H1 (cell line): ENCODE data around the gene PPP2R5B. TPM values are rescaled to one million over a fixed set of nuclear protein-coding genes. Genes with fewer than 3 reads are reported as not detected.

Experiments used
- CTCF ChIA-PET: fragments of 300-600 bp; sonication (Branson Sonifier 250); formaldehyde crosslinking; loops from one replicate; lab custom pipeline; 2021; ENCODE audit not compliant: partially characterized antibody; lab: Charles Lee
- POLR2A ChIA-PET: fragments of 300-600 bp; sonication (Branson Sonifier 250); formaldehyde crosslinking; loops from one replicate; lab custom pipeline; 2021; ENCODE audit warnings: inconsistent platforms; ENCODE audit not compliant: partially characterized antibody; lab: Charles Lee
- DNase-seq, 2 experiments: peaks; one replicate each; pipeline versions ENCODE4 v3.0.0 to v3.0.0-alpha.2; 2010 to 2022; ENCODE audit warnings: low spot score in 2 of 2, low read depth in 1 of 2, mixed read lengths in 1 of 2
- FAIRE-seq: peaks from 2 replicates; lab custom pipeline; 2011; peaks lifted over from hg19 to GRCh38; lab: Jason Lieb, UNC
- H2AFZ ChIP-seq: 2 replicates; pipeline ENCODE4 v1.8.1; 2012; ENCODE audit warnings: low read length, inconsistent platforms
- H2AK5ac ChIP-seq: 2 replicates; pipeline ENCODE4 v1.6.1; 2013; ENCODE audit warnings: low read depth, low read length
- H2BK120ac ChIP-seq: replicated peaks from 2 replicates; pipeline ENCODE3; 2013; ENCODE audit warnings: low read depth, low read length, inconsistent platforms
- H2BK12ac ChIP-seq: 2 replicates; pipeline ENCODE4 v1.6.1; 2013; ENCODE audit warnings: low read depth, low read length
- H2BK15ac ChIP-seq: 2 replicates; pipeline ENCODE4 v1.6.1; 2013; ENCODE audit warnings: low read length
- H2BK20ac ChIP-seq: 2 replicates; pipeline ENCODE4 v1.6.1; 2013; ENCODE audit warnings: low read length
- H2BK5ac ChIP-seq: 2 replicates; pipeline ENCODE4 v1.6.1; 2013; ENCODE audit warnings: low read depth, low read length
- H3K14ac ChIP-seq: 2 replicates; pipeline ENCODE4 v1.6.1; 2013; ENCODE audit warnings: inconsistent platforms; ENCODE audit not compliant: insufficient read length
- H3K18ac ChIP-seq: 2 replicates; pipeline ENCODE4 v1.6.1; 2013; ENCODE audit warnings: low read length; ENCODE audit errors: extremely low read depth
- H3K23ac ChIP-seq: 2 replicates; pipeline ENCODE4 v1.6.1; 2013; ENCODE audit warnings: inconsistent platforms; ENCODE audit not compliant: insufficient read length
- H3K23me2 ChIP-seq: 2 replicates; pipeline ENCODE4 v1.6.1; 2013; ENCODE audit warnings: low read depth, low read length
- H3K27ac ChIP-seq: 2 replicates; pipeline ENCODE4 v1.6.1; 2011; ENCODE audit warnings: low read depth, low read length, inconsistent platforms
- H3K27me3 ChIP-seq, 4 experiments: replicated peaks in 1 of 4; 1 replicate in 1 of 4; 2 replicates in 3 of 4; pipeline versions ENCODE4 v1.6.1 to v1.8.1; 2011 to 2013; ENCODE audit warnings: low read length in 3 of 4, mild to moderate bottlenecking in 3 of 4, inconsistent platforms in 2 of 4, mixed read lengths in 2 of 4, moderate library complexity in 1 of 4; ENCODE audit not compliant: control insufficient read depth in 3 of 4, insufficient read depth in 3 of 4; ENCODE audit errors: extremely low read depth in 1 of 4
- H3K36me3 ChIP-seq, 4 experiments: 2 replicates each; pipeline versions ENCODE4 v1.6.1 to v1.8.1; 2011 to 2013; ENCODE audit warnings: mild to moderate bottlenecking in 4 of 4, low read length in 3 of 4, moderate library complexity in 2 of 4, control low read depth in 1 of 4, inconsistent platforms in 1 of 4; ENCODE audit not compliant: insufficient read depth in 4 of 4, control insufficient read depth in 2 of 4
- H3K4ac ChIP-seq: replicated peaks from 2 replicates; pipeline ENCODE3; 2013; ENCODE audit warnings: low read length, low read depth, mixed read lengths, inconsistent platforms; ENCODE audit not compliant: insufficient read length
- H3K4me1 ChIP-seq, 4 experiments: replicated peaks in 1 of 4; 1 replicate in 1 of 4; 2 replicates in 3 of 4; pipeline versions ENCODE4 v1.6.1 to v1.8.1; 2011 to 2013; ENCODE audit warnings: low read length in 3 of 4, inconsistent platforms in 2 of 4, mixed read lengths in 1 of 4; ENCODE audit not compliant: insufficient read depth in 4 of 4, control insufficient read depth in 3 of 4
- H3K4me2 ChIP-seq, 2 experiments: 2 replicates each; pipeline versions ENCODE4 v1.6.1 to v1.8.1; 2011 to 2013; ENCODE audit warnings: low read depth in 2 of 2, low read length in 2 of 2, control low read depth in 1 of 2, inconsistent platforms in 1 of 2, mild to moderate bottlenecking in 1 of 2; ENCODE audit not compliant: insufficient read depth in 1 of 2
- H3K4me3 ChIP-seq, 4 experiments: fragments of 200-600, 300-600 bp in 1 of 4; sonication (generic), shearing (Covaris generic), sonication (Bioruptor Twin) in 1 of 4; 2 replicates each; pipeline versions ENCODE4 v1.5.1 to v1.8.1; 2011 to 2016; ENCODE audit warnings: low read length in 4 of 4, low read depth in 3 of 4, control low read depth in 2 of 4, inconsistent platforms in 2 of 4, mild to moderate bottlenecking in 2 of 4, mixed read lengths in 1 of 4, moderate library complexity in 1 of 4; ENCODE audit not compliant: insufficient read depth in 2 of 4; ENCODE audit errors: extremely low read depth in 1 of 4
- H3K56ac ChIP-seq: replicated peaks from 2 replicates; pipeline ENCODE3; 2013; ENCODE audit warnings: low read depth, mild to moderate bottlenecking, mixed read lengths, low read length, inconsistent platforms; ENCODE audit not compliant: insufficient read length
- H3K79me1 ChIP-seq: 2 replicates; pipeline ENCODE4 v1.6.1; 2013; ENCODE audit warnings: low read depth, low read length, control low read depth
- H3K79me2 ChIP-seq, 2 experiments: 2 replicates each; pipeline versions ENCODE4 v1.6.1 to v1.8.1; 2012 to 2013; ENCODE audit warnings: low read length in 2 of 2, mild to moderate bottlenecking in 2 of 2, inconsistent platforms in 1 of 2; ENCODE audit not compliant: insufficient read depth in 2 of 2, control insufficient read depth in 1 of 2
- H3K9ac ChIP-seq, 4 experiments: replicated peaks in 1 of 4; 1 replicate in 1 of 4; 2 replicates in 3 of 4; pipeline versions ENCODE4 v1.6.1 to v1.8.1; 2011 to 2013; ENCODE audit warnings: low read depth in 3 of 4, low read length in 3 of 4, control low read depth in 2 of 4, mild to moderate bottlenecking in 2 of 4, moderate library complexity in 2 of 4, inconsistent platforms in 1 of 4; ENCODE audit errors: extremely low read depth in 1 of 4
- H3K9me3 ChIP-seq, 2 experiments: 2 replicates each; pipeline versions ENCODE4 v1.6.1 to v1.8.1; 2012 to 2013; ENCODE audit warnings: mild to moderate bottlenecking in 2 of 2, moderate library complexity in 2 of 2, control low read depth in 1 of 2, inconsistent platforms in 1 of 2, low read depth in 1 of 2, low read length in 1 of 2, mixed read lengths in 1 of 2; ENCODE audit not compliant: insufficient read depth in 2 of 2
- H4K20me1 ChIP-seq, 2 experiments: replicated peaks in 1 of 2; 2 replicates each; pipeline versions ENCODE3 to v1.8.1; 2011 to 2013; ENCODE audit warnings: inconsistent platforms in 2 of 2, low read length in 2 of 2, mild to moderate bottlenecking in 1 of 2; ENCODE audit not compliant: insufficient read depth in 2 of 2, control insufficient read depth in 1 of 2
- H4K5ac ChIP-seq: 2 replicates; pipeline ENCODE4 v1.6.1; 2013; ENCODE audit warnings: low read length, low read depth, mixed read lengths, inconsistent platforms; ENCODE audit not compliant: insufficient read length
- H4K8ac ChIP-seq: 2 replicates; pipeline ENCODE4 v1.8.0; 2013; ENCODE audit warnings: mild to moderate bottlenecking, moderate library complexity, low read length, inconsistent platforms; ENCODE audit not compliant: insufficient read depth; ENCODE audit errors: extremely low read depth
- H4K91ac ChIP-seq: replicated peaks from 2 replicates; pipeline ENCODE3; 2013; ENCODE audit warnings: low read length, mixed read lengths, inconsistent platforms; ENCODE audit not compliant: insufficient read length
- ASH2L ChIP-seq: fragments of 200-600, 300-600 bp; sonication (generic); IDR thresholded peaks from one replicate; pipeline ENCODE4 v1.7.1; 2017; ENCODE audit warnings: low read length
- CHD2 ChIP-seq: IDR thresholded peaks from 2 replicates; pipeline ENCODE4 v1.6.1; 2012; ENCODE audit warnings: low read length, improper control_type of control experiment
- CTBP2 ChIP-seq: IDR thresholded peaks from 2 replicates; pipeline ENCODE4 v1.7.0; 2011; ENCODE audit warnings: borderline replicate concordance, mild to moderate bottlenecking, moderate library complexity, mixed read lengths, low read length; ENCODE audit not compliant: insufficient read depth, insufficient read length
- KDM4A ChIP-seq: IDR thresholded peaks from one replicate; pipeline ENCODE4 v1.7.1; 2012; ENCODE audit warnings: low read depth, mild to moderate bottlenecking, moderate library complexity, low read length, inconsistent platforms; ENCODE audit not compliant: severe bottlenecking
- PHF8 ChIP-seq: fragments of 200-600 bp; sonication (generic); conservative IDR thresholded peaks from 2 replicates; pipeline ENCODE4 v1.7.1; 2012; ENCODE audit warnings: low read depth, mild to moderate bottlenecking, inconsistent platforms, low read length, moderate library complexity
- SIX5 ChIP-seq: IDR thresholded peaks from 2 replicates; pipeline ENCODE4 v1.6.1; 2011; ENCODE audit warnings: mild to moderate bottlenecking, low read depth, low read length
- SP2 ChIP-seq: IDR thresholded peaks from 2 replicates; pipeline ENCODE4 v1.6.1; 2012; ENCODE audit warnings: mild to moderate bottlenecking, low read length, inconsistent platforms
- TAF7 ChIP-seq: optimal IDR thresholded peaks from 2 replicates; pipeline ENCODE3; 2011; ENCODE audit warnings: low read depth, mild to moderate bottlenecking, inconsistent platforms, low read length, moderate library complexity, borderline replicate concordance
- WGBS, 2 experiments: shearing (Covaris generic) in 1 of 2; methylation state at CpG; one replicate each; pipeline versions ENCODE4 v1.1.6 to v1.1.7; 2013 to 2015; ENCODE audit warnings: low lambda C conversion rate in 2 of 2, mixed read lengths in 2 of 2, inconsistent platforms in 1 of 2, low coverage in 1 of 2, missing lambda C conversion rate in 1 of 2; ENCODE audit not compliant: insufficient replicate concordance in 2 of 2, insufficient coverage in 1 of 2, insufficient read length in 1 of 2; ENCODE audit errors: extremely low coverage in 1 of 2, missing lambda C conversion rate in 1 of 2; 5-methylcytosine and 5-hydroxymethylcytosine counted together
- long read RNA-seq, 2 experiments: library from RNA in 1 of 2; library from capped mRNA in 1 of 2; stranded (forward); transcript quantifications; one replicate each; pipeline ENCODE4 v2.0.0, GENCODE V29; 2021; ENCODE audit warnings: inconsistent platforms in 1 of 2
- polyA minus RNA-seq, 3 experiments: library from RNA; depleted of rRNA, polyadenylated mRNA; stranded (reverse); fragments of >200 nt; gene quantifications; 1 replicate in 2 of 3; 2 replicates in 1 of 3; pipeline ENCODE4 v1.2.3, GENCODE V29; 2011
- polyA plus RNA-seq, 7 experiments: library from polyadenylated mRNA; depleted of rRNA in 3 of 7; stranded (reverse) in 5 of 7; unstranded in 2 of 7; fragments of >200 nt in 5 of 7; fragments of 200-250 nt in 2 of 7; gene quantifications; 1 replicate in 5 of 7; 2 replicates in 1 of 7; 4 replicates in 1 of 7; pipeline versions ENCODE4 v1.2.1 to v1.2.3, GENCODE V29; 2011 to 2013; ENCODE audit warnings: missing spikeins in 2 of 7, mixed read lengths in 2 of 7
- total RNA-seq: library from RNA; stranded (reverse); fragmentation: NEBNext Ultra II Directional; extraction: Animal tissue kit (Norgen Biotek cat#: 25700); gene quantifications from 2 replicates; pipeline ENCODE4 v1.2.1, GENCODE V29; 2021

PPP2R5B gene
- total RNA-seq (5.1 and 5.8 TPM in 2 replicates), polyA plus RNA-seq (2011; rRNA removed) (4.9 and 6.3 TPM in 2 replicates), polyA minus RNA-seq (2011; rRNA and poly(A)+ RNA removed) (2.3 and 2.8 TPM in 2 replicates)
- polyA plus RNA-seq (2011; cell fraction: cytosol; rRNA removed), result 5.2 TPM
- 13.4 TPM for polyA plus RNA-seq (2011; cell fraction: nucleus; rRNA removed)
- polyA plus RNA-seq (2012, experiment 1 of 2), result 4.7 to 4.8 TPM (median 4.7 TPM) in 4 replicates
- 5.9 TPM for polyA plus RNA-seq (2012, experiment 2 of 2)
- 3.7 TPM for polyA plus RNA-seq (2013, experiment 1 of 2)
- 3.8 TPM for polyA plus RNA-seq (2013, experiment 2 of 2)
- polyA minus RNA-seq (2011; cell fraction: cytosol; rRNA and poly(A)+ RNA removed), result 2.5 TPM
- polyA minus RNA-seq (2011; cell fraction: nucleus; rRNA and poly(A)+ RNA removed), result 4.9 TPM
- long read RNA-seq, experiment 1, partial matches to known transcripts, result 8 of 11 reads
- long read RNA-seq, experiment 1, other reads (novel, unspliced or antisense), result 3 of 11 reads
- long read RNA-seq, experiment 2, result 0 reads

DNA sequence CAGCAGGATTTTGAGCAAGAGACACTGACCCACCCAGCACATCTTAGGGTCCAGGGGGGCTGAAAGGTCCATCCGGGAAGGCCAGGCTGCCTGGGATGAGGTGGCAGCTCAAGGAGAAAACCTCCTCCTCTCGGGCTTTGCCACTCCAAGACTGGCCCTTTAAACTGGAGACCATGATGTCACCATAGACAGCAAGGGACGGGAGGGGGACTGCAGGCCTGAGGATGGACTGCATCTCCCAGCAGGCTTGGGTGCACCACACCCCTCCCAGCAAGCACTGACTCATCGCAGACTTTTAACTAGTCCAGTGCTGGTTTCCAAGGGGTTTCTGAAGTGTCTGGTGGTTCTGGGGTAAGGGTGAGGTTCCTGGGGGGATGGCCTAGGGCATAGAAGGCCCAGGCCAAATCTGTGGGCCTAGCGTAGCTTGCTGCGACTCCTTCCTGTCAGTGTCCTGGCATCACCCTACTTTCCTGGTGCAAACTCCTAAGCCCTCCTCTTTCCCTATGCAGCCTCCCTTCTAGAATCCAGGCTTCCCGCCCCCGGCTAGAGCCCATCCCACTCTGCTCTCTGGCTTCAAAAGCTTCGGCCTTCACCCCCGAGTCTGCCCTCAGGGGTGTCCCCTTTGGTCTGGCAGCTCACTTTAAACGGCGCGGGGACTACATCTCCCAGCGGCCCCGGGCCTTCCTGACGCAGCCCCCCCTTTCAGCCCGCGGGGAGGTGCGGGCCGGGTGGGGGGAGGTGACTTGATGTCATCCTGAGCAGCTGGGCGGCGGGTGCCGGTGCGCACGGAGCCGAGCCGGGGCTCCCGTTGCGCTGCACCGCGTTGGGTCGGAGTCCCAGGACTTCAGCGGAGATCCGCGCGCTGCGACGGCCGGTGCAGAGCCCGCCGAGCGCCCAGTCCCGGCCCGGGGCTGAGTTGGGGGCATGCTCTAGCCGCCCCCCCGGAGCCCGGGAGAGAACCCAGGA lies at the start of gene PPP2R5B:
Gene PPP2R5B (plus strand): TSS at position 746 of the 966 bp plus-strand sequence. CDS start 1,046 bp downstream, outside the sequence.
- H3K36me3 ChIP-seq, result no peaks in the 10 kb centered on the region; a peak in 1 of 8 replicates
- no peak within 1 kb of the TSS for H3K14ac ChIP-seq
- ChIA-PET POLR2A (interaction anchor here (0.8 to 2.0 kb wide), 11 partner anchors 8 to 188 kb away, joined by 3 to 11 read pairs (median 3); partner anchors contain the start of genes BATF2, EHD1, GPHA2 and MEN1), CTCF (interaction anchor here (0.6 to 2.4 kb wide), 6 partner anchors 10 to 77 kb away, joined by 3 to 7 read pairs (median 4); no protein-coding TSS in a partner anchor)
- peak; percentile 69 to 87 for DNase-seq
- no peaks in the 10 kb centered on the region for H4K20me1 ChIP-seq
- peak within 1 kb of the TSS; percentile 71 for H3K27ac ChIP-seq
- no peaks in the 10 kb centered on the region for H3K79me1 ChIP-seq
- H4K5ac ChIP-seq, result peak within 1 kb of the TSS; percentile 20
- no peak within 1 kb of the TSS for H3K23ac ChIP-seq
- H4K91ac ChIP-seq, result peak within 1 kb of the TSS; percentile 58
- H4K8ac ChIP-seq, result peak within 1 kb of the TSS; percentile 82
- H2BK20ac ChIP-seq, result no peak within 1 kb of the TSS
- H3K9me3 ChIP-seq, result no peaks in the 10 kb centered on the region
- no peak within 1 kb of the TSS for H2BK120ac ChIP-seq
- peak within 1 kb of the TSS; percentile 32 for H3K18ac ChIP-seq
- peak within 1 kb of the TSS; percentile 22 for H3K4ac ChIP-seq
- H3K79me2 ChIP-seq, result no peaks in the 10 kb centered on the region
- peak within 1 kb of the TSS; percentile 39 to 84 (median 55) for H3K4me3 ChIP-seq
- H3K4me1 ChIP-seq, result peaks cover 0 to 7% (median 4%) of the 10 kb centered on the region in 4 experiments; a peak in 5 of 7 replicates
- peak; percentile 98 for FAIRE-seq
- peak within 1 kb of the TSS; percentile 65; the same call in 1 of the 2 replicates for H2BK15ac ChIP-seq
- peak within 1 kb of the TSS; percentile 75; the same call in 1 of the 2 replicates for H2BK12ac ChIP-seq
- H3K9ac ChIP-seq, result peak within 1 kb of the TSS in 3 of 4 experiments; percentile 21 to 39 (median 25); a peak in 4 of 7 replicates
- H2AK5ac ChIP-seq, result no peak within 1 kb of the TSS
- peak within 1 kb of the TSS; percentile 98 for H2AFZ ChIP-seq
- peak within 1 kb of the TSS; percentile 71 to 84 for H3K4me2 ChIP-seq
- H2BK5ac ChIP-seq, result peak within 1 kb of the TSS; percentile 92
- H3K23me2 ChIP-seq, result peaks cover 8% of the 10 kb centered on the region; the same call in 1 of the 2 replicates
- WGBS, 2 experiments, result 3% methylated on average over 36 of the region's 47 CpGs; no CpG with 5 or more reads in 1 of the 2 experiments
- peak within 1 kb of the TSS; percentile 46 for H3K56ac ChIP-seq
- H3K27me3 ChIP-seq, result peaks cover 0 to 6% (median 4%) of the 10 kb centered on the region in 4 experiments; a peak in 4 of 7 replicates
- TF ChIP-seq PHF8 (0 out of 2 replicates have a peak, but pooled peaks have one; percentile 23), SIX5 (peak; percentile 67), SP2 (no peak), CTBP2 (peak; percentile 55), ASH2L (peak; percentile 54), CHD2 (no peak; the same call in 1 of the 2 replicates), KDM4A (peak; percentile 79), TAF7 (no peak)
